ENCODE data around the gene PPM1H. TPM values are rescaled to one million over a fixed set of nuclear protein-coding genes. Genes with fewer than 3 reads are reported as not detected.

PPM1H gene
- total RNA-seq, 1 donor from 2014 or later, result not detected

GRCh38 chr12:62749586-62749985 lies 185.4 kb downstream of the PPM1H start:
- H3K27ac Mint-ChIP-seq, result no peak overlapping the region
- intact Hi-C loops (cut with micrococcal nuclease), result no loop called here
- DNase-seq (ENCODE audit: low spot score), result no peak
- no peak overlapping the region for H3K4me3 Mint-ChIP-seq
- H3K27me3 Mint-ChIP-seq (ENCODE audit: insufficient read depth), result peaks cover 25% of the 10 kb centered on the region
- no peaks in the 10 kb centered on the region for H3K9me3 Mint-ChIP-seq
- no peaks in the 10 kb centered on the region for H3K4me1 Mint-ChIP-seq (ENCODE audit: low read depth)
- no peaks in the 10 kb centered on the region for H3K36me3 Mint-ChIP-seq (ENCODE audit: low read depth)

GRCh38 chr12:62748941-62749468 lies 185.9 kb downstream of the PPM1H start:
- Mint-ChIP-seq H3K27me3 (ENCODE audit: insufficient read depth) (peaks cover 25% of the 10 kb centered on the region), H3K9me3 (no peaks in the 10 kb centered on the region), H3K27ac (no peak overlapping the region), H3K36me3 (ENCODE audit: low read depth) (no peaks in the 10 kb centered on the region), H3K4me1 (ENCODE audit: low read depth) (no peaks in the 10 kb centered on the region), H3K4me3 (no peak overlapping the region)
- intact Hi-C loops (cut with micrococcal nuclease), result no loop called here
- no peak for DNase-seq (ENCODE audit: low spot score)

GRCh38 chr12:62744551-62744950 lies 190.4 kb downstream of the PPM1H start:
- intact Hi-C loops (cut with micrococcal nuclease), result no loop called here
- peaks cover 3% of the 10 kb centered on the region for H3K27me3 Mint-ChIP-seq (ENCODE audit: insufficient read depth)

GRCh38 chr12:62739266-62740015 lies 195.5 kb downstream of the PPM1H start:
- H3K4me1 Mint-ChIP-seq (ENCODE audit: low read depth), result peaks cover 6% of the 10 kb centered on the region
- no peaks in the 10 kb centered on the region for H3K27me3 Mint-ChIP-seq (ENCODE audit: insufficient read depth)
- intact Hi-C loops (cut with micrococcal nuclease), result no loop called here
- no peaks in the 10 kb centered on the region for H3K9me3 Mint-ChIP-seq
- DNase-seq (ENCODE audit: low spot score), result no peak
- H3K4me3 Mint-ChIP-seq, result no peak overlapping the region
- H3K27ac Mint-ChIP-seq, result no peak overlapping the region
- H3K36me3 Mint-ChIP-seq (ENCODE audit: low read depth), result no peaks in the 10 kb centered on the region

More at GRCh38 chr12:62744551-62744950, 190.4 kb downstream of the PPM1H start:
- no peak overlapping the region for H3K27ac Mint-ChIP-seq
- no peaks in the 10 kb centered on the region for H3K36me3 Mint-ChIP-seq (ENCODE audit: low read depth)
- no peak for DNase-seq (ENCODE audit: low spot score)
- H3K4me3 Mint-ChIP-seq, result no peak overlapping the region
- no peaks in the 10 kb centered on the region for H3K9me3 Mint-ChIP-seq
- no peaks in the 10 kb centered on the region for H3K4me1 Mint-ChIP-seq (ENCODE audit: low read depth)

- peaks cover 9% of the 10 kb centered on the region for H3K4me1 Mint-ChIP-seq (ENCODE audit: low read depth)
- intact Hi-C loops (cut with micrococcal nuclease), result no loop called here
These were observed 196.3 kb downstream of the PPM1H start for GRCh38 chr12:62738616-62739015.

GRCh38 chr12:62738105-62738504 lies 196.8 kb downstream of the PPM1H start:
- Mint-ChIP-seq H3K27ac (no peak overlapping the region), H3K4me1 (ENCODE audit: low read depth) (peaks cover 10% of the 10 kb centered on the region), H3K4me3 (no peak overlapping the region), H3K36me3 (ENCODE audit: low read depth) (no peaks in the 10 kb centered on the region), H3K9me3 (no peaks in the 10 kb centered on the region), H3K27me3 (ENCODE audit: insufficient read depth) (no peaks in the 10 kb centered on the region)
- intact Hi-C loops (cut with micrococcal nuclease), result no loop called here
- no peak for DNase-seq (ENCODE audit: low spot score)

More at GRCh38 chr12:62738616-62739015, 196.3 kb downstream of the PPM1H start:
- Mint-ChIP-seq H3K27me3 (ENCODE audit: insufficient read depth) (no peaks in the 10 kb centered on the region), H3K27ac (no peak overlapping the region), H3K4me3 (no peak overlapping the region), H3K36me3 (ENCODE audit: low read depth) (no peaks in the 10 kb centered on the region), H3K9me3 (no peaks in the 10 kb centered on the region)
- no peak for DNase-seq (ENCODE audit: low spot score)

- H3K27ac Mint-ChIP-seq, result no peak overlapping the region
- H3K4me1 Mint-ChIP-seq (ENCODE audit: low read depth), result peaks cover 15% of the 10 kb centered on the region
- no peak overlapping the region for H3K4me3 Mint-ChIP-seq
- H3K9me3 Mint-ChIP-seq, result no peaks in the 10 kb centered on the region
- no peaks in the 10 kb centered on the region for H3K36me3 Mint-ChIP-seq (ENCODE audit: low read depth)
- intact Hi-C loops (cut with micrococcal nuclease), result no loop called here
- DNase-seq (ENCODE audit: low spot score), result no peak
- no peaks in the 10 kb centered on the region for H3K27me3 Mint-ChIP-seq (ENCODE audit: insufficient read depth)
These were observed 197.3 kb downstream of the PPM1H start for GRCh38 chr12:62737615-62738014.

GRCh38 chr12:62737188-62737587 lies 197.8 kb downstream of the PPM1H start:
- intact Hi-C loops (cut with micrococcal nuclease), result no loop called here
- no peak for DNase-seq (ENCODE audit: low spot score)
- Mint-ChIP-seq H3K27me3 (ENCODE audit: insufficient read depth) (no peaks in the 10 kb centered on the region), H3K4me3 (no peak overlapping the region), H3K27ac (no peak overlapping the region), H3K4me1 (ENCODE audit: low read depth) (peaks cover 15% of the 10 kb centered on the region), H3K9me3 (no peaks in the 10 kb centered on the region), H3K36me3 (ENCODE audit: low read depth) (no peaks in the 10 kb centered on the region)

- Mint-ChIP-seq H3K4me3 (no peak overlapping the region), H3K36me3 (ENCODE audit: low read depth) (no peaks in the 10 kb centered on the region), H3K27ac (no peak overlapping the region), H3K9me3 (no peaks in the 10 kb centered on the region), H3K27me3 (ENCODE audit: insufficient read depth) (no peaks in the 10 kb centered on the region), H3K4me1 (ENCODE audit: low read depth) (peaks cover 15% of the 10 kb centered on the region)
- intact Hi-C loops (cut with micrococcal nuclease), result no loop called here
- no peak for DNase-seq (ENCODE audit: low spot score)
These were observed 198.4 kb downstream of the PPM1H start for GRCh38 chr12:62736596-62736995.

- Mint-ChIP-seq H3K27me3 (ENCODE audit: insufficient read depth) (peaks cover 2% of the 10 kb centered on the region), H3K36me3 (ENCODE audit: low read depth) (no peaks in the 10 kb centered on the region), H3K4me1 (ENCODE audit: low read depth) (peaks cover 15% of the 10 kb centered on the region), H3K9me3 (no peaks in the 10 kb centered on the region), H3K27ac (no peak overlapping the region), H3K4me3 (no peak overlapping the region)
- no peak for DNase-seq (ENCODE audit: low spot score)
- intact Hi-C loops (cut with micrococcal nuclease), result no loop called here
These were observed 202.0 kb downstream of the PPM1H start for GRCh38 chr12:62732861-62733427.

GRCh38 chr12:62731055-62731820 lies 203.7 kb downstream of the PPM1H start:
- no peaks in the 10 kb centered on the region for H3K9me3 Mint-ChIP-seq
- H3K4me3 Mint-ChIP-seq, result no peak overlapping the region
- no peak for DNase-seq (ENCODE audit: low spot score)
- H3K27me3 Mint-ChIP-seq (ENCODE audit: insufficient read depth), result peaks cover 2% of the 10 kb centered on the region
- H3K36me3 Mint-ChIP-seq (ENCODE audit: low read depth), result no peaks in the 10 kb centered on the region
- H3K4me1 Mint-ChIP-seq (ENCODE audit: low read depth), result peaks cover 15% of the 10 kb centered on the region
- intact Hi-C loops (cut with micrococcal nuclease), result no loop called here
- H3K27ac Mint-ChIP-seq, result no peak overlapping the region

GRCh38 chr12:62730649-62731048 lies 204.3 kb downstream of the PPM1H start:
- no peaks in the 10 kb centered on the region for H3K36me3 Mint-ChIP-seq (ENCODE audit: low read depth)

More at GRCh38 chr12:62730649-62731048, 204.3 kb downstream of the PPM1H start:
- Mint-ChIP-seq H3K27me3 (ENCODE audit: insufficient read depth) (peaks cover 2% of the 10 kb centered on the region), H3K27ac (no peak overlapping the region), H3K9me3 (no peaks in the 10 kb centered on the region), H3K4me3 (no peak overlapping the region), H3K4me1 (ENCODE audit: low read depth) (peaks cover 15% of the 10 kb centered on the region)
- DNase-seq (ENCODE audit: low spot score), result no peak
- intact Hi-C loops (cut with micrococcal nuclease), result no loop called here
